KOPT-K1 (cell line): ENCODE results near the gene FBN1.
A peak's percentile ranks its signal among the peaks of the same experiment; 100 is the strongest.

Experiments
- H3K27ac ChIP-seq: fragments of 200-600 bp; sonication (generic); 2 replicates; pipeline ENCODE4 v1.5.1; 2016; ENCODE audit warnings: antibody characterized with exemption, mild to moderate bottlenecking, low read depth, low read length; ENCODE audit not compliant: poor library complexity, severe bottlenecking
- H3K36me3 ChIP-seq: fragments of 200-600 bp; sonication (generic); 2 replicates; pipeline ENCODE4 v1.5.1; 2017; ENCODE audit warnings: antibody characterized with exemption, mild to moderate bottlenecking, low read length, moderate library complexity; ENCODE audit not compliant: insufficient read depth
- H3K9me3 ChIP-seq: fragments of 200-600 bp; sonication (generic); 2 replicates; pipeline ENCODE4 v1.5.1; 2017; ENCODE audit warnings: antibody characterized with exemption, low read length, mild to moderate bottlenecking; ENCODE audit not compliant: insufficient read depth, poor library complexity, severe bottlenecking

Gene FBN1

GRCh38 chr15:48645558-48646330 is at the start of gene FBN1:
TSS of gene FBN1 (minus strand) at chr15:48645709. CDS start at chr15:48644769, 940 bp downstream.
- peak within 1 kb of the TSS; percentile 41 for H3K27ac ChIP-seq
- no peaks in the 10 kb centered on the region for H3K9me3 ChIP-seq
- no peaks in the 10 kb centered on the region for H3K36me3 ChIP-seq

GRCh38 chr15:48693484-48693883 is 48.0 kb upstream of the FBN1 start:
- Histone ChIP-seq H3K36me3 (no peaks in the 10 kb centered on the region), H3K27ac (no peak overlapping the region), H3K9me3 (no peaks in the 10 kb centered on the region)

GRCh38 chr15:48688493-48688892 is 43.0 kb upstream of the FBN1 start:
- no peaks in the 10 kb centered on the region for H3K9me3 ChIP-seq
- H3K36me3 ChIP-seq = no peaks in the 10 kb centered on the region

GRCh38 chr15:48683991-48684765 is 38.7 kb upstream of the FBN1 start:
- H3K36me3 ChIP-seq = no peaks in the 10 kb centered on the region
- no peaks in the 10 kb centered on the region for H3K9me3 ChIP-seq
- no peak overlapping the region for H3K27ac ChIP-seq

More at GRCh38 chr15:48688493-48688892, 43.0 kb upstream of the FBN1 start:
- no peak overlapping the region for H3K27ac ChIP-seq

- no peaks in the 10 kb centered on the region for H3K36me3 ChIP-seq
- H3K27ac ChIP-seq = no peak overlapping the region
- H3K9me3 ChIP-seq = no peaks in the 10 kb centered on the region
These were observed 37.6 kb upstream of the FBN1 start for GRCh38 chr15:48682942-48683651.

GRCh38 chr15:48681353-48681752 is 35.8 kb upstream of the FBN1 start:
- no peaks in the 10 kb centered on the region for H3K9me3 ChIP-seq
- H3K36me3 ChIP-seq = no peaks in the 10 kb centered on the region
- no peak overlapping the region for H3K27ac ChIP-seq

- Histone ChIP-seq H3K36me3 (no peaks in the 10 kb centered on the region), H3K27ac (no peak overlapping the region), H3K9me3 (no peaks in the 10 kb centered on the region)
These were observed 35.3 kb upstream of the FBN1 start for GRCh38 chr15:48680841-48681240.

- Histone ChIP-seq H3K36me3 (no peaks in the 10 kb centered on the region), H3K27ac (no peak overlapping the region), H3K9me3 (no peaks in the 10 kb centered on the region)
These were observed 34.4 kb upstream of the FBN1 start for GRCh38 chr15:48679952-48680351.

- Histone ChIP-seq H3K27ac (no peak overlapping the region), H3K9me3 (no peaks in the 10 kb centered on the region), H3K36me3 (no peaks in the 10 kb centered on the region)
These were observed 33.3 kb upstream of the FBN1 start for GRCh38 chr15:48678851-48679250.

- Histone ChIP-seq H3K27ac (no peak overlapping the region), H3K9me3 (no peaks in the 10 kb centered on the region), H3K36me3 (no peaks in the 10 kb centered on the region)
These were observed 32.3 kb upstream of the FBN1 start for GRCh38 chr15:48677821-48678220.

GRCh38 chr15:48675436-48675835 is 29.9 kb upstream of the FBN1 start:
- Histone ChIP-seq H3K27ac (no peak overlapping the region), H3K9me3 (no peaks in the 10 kb centered on the region), H3K36me3 (no peaks in the 10 kb centered on the region)

- Histone ChIP-seq H3K27ac (no peak overlapping the region), H3K36me3 (no peaks in the 10 kb centered on the region), H3K9me3 (no peaks in the 10 kb centered on the region)
These were observed 29.4 kb upstream of the FBN1 start for GRCh38 chr15:48674876-48675275.

GRCh38 chr15:48672206-48672605 is 26.7 kb upstream of the FBN1 start:
- no peak overlapping the region for H3K27ac ChIP-seq
- no peaks in the 10 kb centered on the region for H3K36me3 ChIP-seq
- H3K9me3 ChIP-seq = no peaks in the 10 kb centered on the region

- H3K27ac ChIP-seq = no peak overlapping the region
- no peaks in the 10 kb centered on the region for H3K9me3 ChIP-seq
These were observed 25.9 kb upstream of the FBN1 start for GRCh38 chr15:48671103-48672022.

More at GRCh38 chr15:48671103-48672022, 25.9 kb upstream of the FBN1 start:
- H3K36me3 ChIP-seq = no peaks in the 10 kb centered on the region
